Measurements from ENCODE around the gene PRR14. TPM values are rescaled to one million over a fixed set of nuclear protein-coding genes. Genes with fewer than 3 reads are reported as not detected.
"Not testable (repeated sequence)": the region's sequence is repeated elsewhere in the genome, so short reads cannot be mapped to it uniquely, and the experiment has no call there.

Gene PRR14
- total and polyA plus RNA-seq, 2 of the 8 experiments (the other 6 are each of a cell fraction or from before 2014, with no cell fraction given), result 3.6 to 16.1 TPM

GRCh38 chr16:30632454-30632853 is 18.3 kb upstream of the PRR14 start:
- not testable (repeated sequence) for H2BK12ac ChIP-seq (ENCODE audit: low read depth, low read length); H4K8ac ChIP-seq (ENCODE audit: extremely low read depth, insufficient read depth, low read length); H4K20me1 ChIP-seq (replicated peaks in 1 of 2; ENCODE audit: control insufficient read depth in 1 of 2, insufficient read depth in 2 of 2, low read length in 2 of 2); H3K23me2 ChIP-seq (ENCODE audit: low read depth, low read length); H2AFZ ChIP-seq (ENCODE audit: low read length); H3K27me3 ChIP-seq (replicated peaks in 1 of 4; ENCODE audit: control insufficient read depth in 3 of 4, extremely low read depth in 1 of 4, insufficient read depth in 3 of 4, low read length in 3 of 4); H2BK120ac ChIP-seq (replicated peaks; ENCODE audit: low read depth, low read length); H3K9me3 ChIP-seq (ENCODE audit: insufficient read depth in 2 of 2, low read depth in 1 of 2, low read length in 1 of 2); H2AK5ac ChIP-seq (ENCODE audit: low read depth, low read length); H3K36me3 ChIP-seq (ENCODE audit: control insufficient read depth in 2 of 4, insufficient read depth in 4 of 4, low read length in 3 of 4); H3K56ac ChIP-seq (replicated peaks; ENCODE audit: insufficient read length, low read depth, low read length); H3K79me1 ChIP-seq (ENCODE audit: low read depth, low read length); H2BK15ac ChIP-seq (ENCODE audit: low read length); H3K23ac ChIP-seq (ENCODE audit: insufficient read length); FAIRE-seq; H3K79me2 ChIP-seq (ENCODE audit: control insufficient read depth in 1 of 2, insufficient read depth in 2 of 2, low read length in 2 of 2); H3K4ac ChIP-seq (replicated peaks; ENCODE audit: insufficient read length, low read depth, low read length); H3K14ac ChIP-seq (ENCODE audit: insufficient read length); H3K4me2 ChIP-seq (ENCODE audit: insufficient read depth in 1 of 2, low read depth in 2 of 2, low read length in 2 of 2); H4K5ac ChIP-seq (ENCODE audit: insufficient read length, low read depth, low read length); H3K4me3 ChIP-seq (ENCODE audit: extremely low read depth in 1 of 4, insufficient read depth in 2 of 4, low read depth in 3 of 4, low read length in 4 of 4); H3K27ac ChIP-seq (ENCODE audit: low read depth, low read length); H2BK20ac ChIP-seq (ENCODE audit: low read length); DNase-seq (ENCODE audit: low read depth in 1 of 2, low spot score in 2 of 2); H2BK5ac ChIP-seq (ENCODE audit: low read depth, low read length); H3K18ac ChIP-seq (ENCODE audit: extremely low read depth, low read length); H3K4me1 ChIP-seq (replicated peaks in 1 of 4; ENCODE audit: control insufficient read depth in 3 of 4, insufficient read depth in 4 of 4, low read length in 3 of 4); H3K9ac ChIP-seq (replicated peaks in 1 of 4; ENCODE audit: extremely low read depth in 1 of 4, low read depth in 3 of 4, low read length in 3 of 4); H4K91ac ChIP-seq (replicated peaks; ENCODE audit: insufficient read length, low read length)
- WGBS, 2 experiments (ENCODE audit: extremely low coverage in 1 of 2, insufficient coverage in 1 of 2, insufficient read length in 1 of 2, insufficient replicate concordance in 2 of 2, low coverage in 1 of 2, low lambda C conversion rate in 2 of 2, missing lambda C conversion rate in 1 of 2), result 80% methylated on average over 7 of the region's 7 CpGs; no CpG with 5 or more reads in 1 of the 2 experiments
- ChIA-PET CTCF (ENCODE audit: partially characterized antibody) (interaction anchor here (0.6 to 8.1 kb wide), 7 partner anchors 17 to 239 kb away, joined by 3 to 74 read pairs (median 4); no protein-coding TSS in a partner anchor), POLR2A (ENCODE audit: partially characterized antibody) (interaction anchor here (0.6 kb wide), 1 partner anchor 254 kb away, joined by 3 read pairs; no protein-coding TSS in a partner anchor)

Measured in H1 (cell line).